Posterior cingulate gyrus (tissue), 11 donors: ENCODE measurements around the gene UGT2A1.

Experiments used
- DNase-seq, 10 donors: peaks; one replicate each; pipeline versions ENCODE4 v3.0.0 to v3.0.0-alpha.2; 2020 to 2021; ENCODE audit warnings: mixed read lengths in 3 of 10
- intact Hi-C: fragments of 100-400 bp; cut with DNase I; formaldehyde crosslinking; loops from one replicate; pipeline ENCODE4 v1.15.1; 2023

Gene UGT2A1

GRCh38 chr4:69594382-69594781 lies 58.7 kb downstream of the UGT2A1 start:
- intact Hi-C loops, result no loop called here
- DNase-seq, result no peak

- DNase-seq, result no peak
- intact Hi-C loops, result no loop called here
These were observed 61.7 kb downstream of the UGT2A1 start for GRCh38 chr4:69591364-69591763.

GRCh38 chr4:69589884-69590283 lies 63.2 kb downstream of the UGT2A1 start:
- no peak for DNase-seq
- intact Hi-C loops, result no loop called here

GRCh38 chr4:69584135-69584534 lies 68.9 kb downstream of the UGT2A1 start:
- DNase-seq, result no peak
- intact Hi-C loops, result no loop called here

- no peak for DNase-seq
- intact Hi-C loops, result no loop called here
These were observed 69.5 kb downstream of the UGT2A1 start for GRCh38 chr4:69583543-69583942.

- intact Hi-C loops, result no loop called here
- DNase-seq, result no peak
These were observed 75.8 kb downstream of the UGT2A1 start for GRCh38 chr4:69577245-69577644.

GRCh38 chr4:69576251-69576877 lies 76.7 kb downstream of the UGT2A1 start:
- intact Hi-C loops, result no loop called here
- peak in 2 of 10 donors; percentile 78 to 81 for DNase-seq

- no peak for DNase-seq
- intact Hi-C loops, result no loop called here
These were observed 84.3 kb downstream of the UGT2A1 start for GRCh38 chr4:69568787-69569186.

GRCh38 chr4:69563424-69563823 lies 89.6 kb downstream of the UGT2A1 start:
- no peak for DNase-seq
- intact Hi-C loops, result no loop called here

GRCh38 chr4:69549651-69550050 lies 103.4 kb downstream of the UGT2A1 start:
- DNase-seq, result no peak
- intact Hi-C loops, result no loop called here

GRCh38 chr4:69546134-69546765 lies 106.8 kb downstream of the UGT2A1 start:
- intact Hi-C loops, result no loop called here
- DNase-seq, result no peak
